ENCODE data around the gene ADAMTSL1.

Gene ADAMTSL1

DNA sequence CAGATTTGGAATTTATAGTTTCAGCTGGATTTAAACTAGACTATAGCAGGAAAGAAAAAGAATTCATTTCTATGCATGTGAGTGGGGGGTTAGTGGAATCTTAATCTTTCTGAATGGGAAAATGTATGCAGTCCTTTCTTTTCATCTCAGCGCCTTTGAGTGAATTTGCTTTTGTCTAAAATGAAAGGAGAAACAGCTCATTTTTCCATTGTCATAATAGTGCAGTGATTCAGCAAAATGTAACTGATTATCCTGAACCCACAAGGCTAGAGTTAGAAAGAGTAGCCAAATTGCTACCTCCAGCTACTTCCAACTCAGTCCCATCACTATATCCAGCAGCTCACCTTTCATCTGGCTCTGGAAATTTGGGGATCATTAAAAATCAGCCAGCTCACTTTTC, 134.4 kb downstream of the ADAMTSL1 start:
- H3K4me1 ChIP-seq (ENCODE audit: low read depth, poor library complexity, severe bottlenecking) = peaks cover 9% of the 10 kb centered on the region
- H3K27me3 ChIP-seq (ENCODE audit: insufficient read depth, low read depth) = no peaks in the 10 kb centered on the region
- no peak overlapping the region for H3K4me3 ChIP-seq (IDR thresholded peaks at IDR 0.05; ENCODE audit: insufficient read depth, low read depth, low read length)
- H3K4me2 ChIP-seq = no peak overlapping the region
- H3K9ac ChIP-seq = no peak overlapping the region
- no peak overlapping the region for H3K27ac ChIP-seq
- H3K79me2 ChIP-seq (ENCODE audit: insufficient read depth, low read depth) = no peaks in the 10 kb centered on the region
- no peaks in the 10 kb centered on the region for H3K36me3 ChIP-seq (ENCODE audit: insufficient read depth)
- TF ChIP-seq CTCF (conservative IDR thresholded peaks at IDR 0.05; ENCODE audit: low read depth, low read length) = no peak
- no peak overlapping the region for H2AFZ ChIP-seq (ENCODE audit: low read depth)
- no peaks in the 10 kb centered on the region for H4K20me1 ChIP-seq (ENCODE audit: insufficient read depth)

GRCh38 chr9:18610956-18611355, 137.0 kb downstream of the ADAMTSL1 start:
- no peaks in the 10 kb centered on the region for H4K20me1 ChIP-seq (ENCODE audit: insufficient read depth)
- H3K79me2 ChIP-seq (ENCODE audit: insufficient read depth, low read depth) = no peaks in the 10 kb centered on the region
- no peak overlapping the region for H3K4me2 ChIP-seq
- no peaks in the 10 kb centered on the region for H3K27me3 ChIP-seq (ENCODE audit: insufficient read depth, low read depth)
- peaks cover 9% of the 10 kb centered on the region for H3K4me1 ChIP-seq (ENCODE audit: low read depth, poor library complexity, severe bottlenecking)
- no peak for TF ChIP-seq CTCF (conservative IDR thresholded peaks at IDR 0.05; ENCODE audit: low read depth, low read length)
- no peak overlapping the region for H2AFZ ChIP-seq (ENCODE audit: low read depth)
- no peak overlapping the region for H3K9ac ChIP-seq
- H3K36me3 ChIP-seq (ENCODE audit: insufficient read depth) = no peaks in the 10 kb centered on the region
- no peak overlapping the region for H3K27ac ChIP-seq
- no peak overlapping the region for H3K4me3 ChIP-seq (IDR thresholded peaks at IDR 0.05; ENCODE audit: insufficient read depth, low read depth, low read length)

- H2AFZ ChIP-seq (ENCODE audit: low read depth) = no peak overlapping the region
- no peak overlapping the region for H3K4me3 ChIP-seq (IDR thresholded peaks at IDR 0.05; ENCODE audit: insufficient read depth, low read depth, low read length)
- H3K4me1 ChIP-seq (ENCODE audit: low read depth, poor library complexity, severe bottlenecking) = peaks cover 9% of the 10 kb centered on the region
- H3K9ac ChIP-seq = no peak overlapping the region
- H4K20me1 ChIP-seq (ENCODE audit: insufficient read depth) = no peaks in the 10 kb centered on the region
- H3K4me2 ChIP-seq = no peak overlapping the region
- no peaks in the 10 kb centered on the region for H3K27me3 ChIP-seq (ENCODE audit: insufficient read depth, low read depth)
- H3K27ac ChIP-seq = no peak overlapping the region
- H3K36me3 ChIP-seq (ENCODE audit: insufficient read depth) = no peaks in the 10 kb centered on the region
- TF ChIP-seq CTCF (conservative IDR thresholded peaks at IDR 0.05; ENCODE audit: low read depth, low read length) = no peak
- H3K79me2 ChIP-seq (ENCODE audit: insufficient read depth, low read depth) = no peaks in the 10 kb centered on the region
Observed at GRCh38 chr9:18611971-18612370, 138.0 kb downstream of the ADAMTSL1 start.

GRCh38 chr9:18614116-18614515, 140.2 kb downstream of the ADAMTSL1 start:
- no peak overlapping the region for H3K4me2 ChIP-seq
- H3K27ac ChIP-seq = no peak overlapping the region
- H2AFZ ChIP-seq (ENCODE audit: low read depth) = no peak overlapping the region
- no peak overlapping the region for H3K4me3 ChIP-seq (IDR thresholded peaks at IDR 0.05; ENCODE audit: insufficient read depth, low read depth, low read length)
- no peaks in the 10 kb centered on the region for H3K79me2 ChIP-seq (ENCODE audit: insufficient read depth, low read depth)
- no peak overlapping the region for H3K9ac ChIP-seq
- no peaks in the 10 kb centered on the region for H3K36me3 ChIP-seq (ENCODE audit: insufficient read depth)
- no peak for TF ChIP-seq CTCF (conservative IDR thresholded peaks at IDR 0.05; ENCODE audit: low read depth, low read length)
- no peaks in the 10 kb centered on the region for H4K20me1 ChIP-seq (ENCODE audit: insufficient read depth)
- H3K4me1 ChIP-seq (ENCODE audit: low read depth, poor library complexity, severe bottlenecking) = peaks cover 9% of the 10 kb centered on the region
- H3K27me3 ChIP-seq (ENCODE audit: insufficient read depth, low read depth) = no peaks in the 10 kb centered on the region

Data from KMS-11 (cell line).